ENCODE measurements around the gene ARHGEF1.

Gene ARHGEF1

GRCh38 chr19:41918095-41918494, 35.1 kb downstream of the ARHGEF1 start:
- no peaks in the 10 kb centered on the region for H4K20me1 ChIP-seq (ENCODE audit: insufficient read depth, low read length, poor library complexity, severe bottlenecking)
- H2AFZ ChIP-seq (ENCODE audit: low read length) = no peak overlapping the region
- H3K9ac ChIP-seq (ENCODE audit: low read depth, low read length, poor library complexity, severe bottlenecking) = no peak overlapping the region
- no peak overlapping the region for H3K4me3 ChIP-seq (ENCODE audit: low read length, poor library complexity, severe bottlenecking)
- no peaks in the 10 kb centered on the region for H3K4me1 ChIP-seq (ENCODE audit: insufficient read depth, low read length, poor library complexity, severe bottlenecking)
- H3K79me2 ChIP-seq (ENCODE audit: insufficient read depth, low read length) = no peaks in the 10 kb centered on the region
- H3K9me2 ChIP-seq (replicated peaks; ENCODE audit: low read depth, low read length) = no peaks in the 10 kb centered on the region
- no peak overlapping the region for H3K4me2 ChIP-seq (ENCODE audit: low read depth, low read length, poor library complexity, severe bottlenecking)
- H3K27me3 ChIP-seq (ENCODE audit: insufficient read depth, low read length, poor library complexity, severe bottlenecking) = no peaks in the 10 kb centered on the region
- TF ChIP-seq EZH2phosphoT487 (IDR thresholded peaks at IDR 0.05; ENCODE audit: borderline replicate concordance) (no peak), CTCF (conservative IDR thresholded peaks at IDR 0.05; ENCODE audit: low read length) (no peak)
- H3K36me3 ChIP-seq (ENCODE audit: insufficient read depth, low read length) = no peaks in the 10 kb centered on the region
- H3K9me3 ChIP-seq (ENCODE audit: insufficient read depth, low read depth, low read length) = no peaks in the 10 kb centered on the region
- H3F3A ChIP-seq (ENCODE audit: low read depth) = no peaks in the 10 kb centered on the region

GRCh38 chr19:41918653-41919244, 35.8 kb downstream of the ARHGEF1 start:
- Histone ChIP-seq H3F3A (ENCODE audit: low read depth) (no peaks in the 10 kb centered on the region), H3K4me3 (ENCODE audit: low read length, poor library complexity, severe bottlenecking) (no peak overlapping the region), H3K9ac (ENCODE audit: low read depth, low read length, poor library complexity, severe bottlenecking) (no peak overlapping the region), H3K9me3 (ENCODE audit: insufficient read depth, low read depth, low read length) (no peaks in the 10 kb centered on the region), H2AFZ (ENCODE audit: low read length) (no peak overlapping the region), H3K4me1 (ENCODE audit: insufficient read depth, low read length, poor library complexity, severe bottlenecking) (no peaks in the 10 kb centered on the region), H3K36me3 (ENCODE audit: insufficient read depth, low read length) (no peaks in the 10 kb centered on the region), H3K79me2 (ENCODE audit: insufficient read depth, low read length) (no peaks in the 10 kb centered on the region), H3K4me2 (ENCODE audit: low read depth, low read length, poor library complexity, severe bottlenecking) (no peak overlapping the region), H3K9me2 (replicated peaks; ENCODE audit: low read depth, low read length) (no peaks in the 10 kb centered on the region), H3K27me3 (ENCODE audit: insufficient read depth, low read length, poor library complexity, severe bottlenecking) (no peaks in the 10 kb centered on the region), H4K20me1 (ENCODE audit: insufficient read depth, low read length, poor library complexity, severe bottlenecking) (no peaks in the 10 kb centered on the region)
- no peak for TF ChIP-seq EZH2phosphoT487 (IDR thresholded peaks at IDR 0.05; ENCODE audit: borderline replicate concordance)
- TF ChIP-seq CTCF (conservative IDR thresholded peaks at IDR 0.05; ENCODE audit: low read length) = no peak

- Histone ChIP-seq H3K4me2 (ENCODE audit: low read depth, low read length, poor library complexity, severe bottlenecking) (no peak overlapping the region), H3K4me3 (ENCODE audit: low read length, poor library complexity, severe bottlenecking) (no peak overlapping the region), H3K79me2 (ENCODE audit: insufficient read depth, low read length) (no peaks in the 10 kb centered on the region), H4K20me1 (ENCODE audit: insufficient read depth, low read length, poor library complexity, severe bottlenecking) (no peaks in the 10 kb centered on the region), H3K4me1 (ENCODE audit: insufficient read depth, low read length, poor library complexity, severe bottlenecking) (no peaks in the 10 kb centered on the region), H3K9me2 (replicated peaks; ENCODE audit: low read depth, low read length) (no peaks in the 10 kb centered on the region), H3K36me3 (ENCODE audit: insufficient read depth, low read length) (no peaks in the 10 kb centered on the region), H3F3A (ENCODE audit: low read depth) (no peaks in the 10 kb centered on the region), H3K9me3 (ENCODE audit: insufficient read depth, low read depth, low read length) (no peaks in the 10 kb centered on the region), H3K9ac (ENCODE audit: low read depth, low read length, poor library complexity, severe bottlenecking) (no peak overlapping the region), H2AFZ (ENCODE audit: low read length) (no peak overlapping the region), H3K27me3 (ENCODE audit: insufficient read depth, low read length, poor library complexity, severe bottlenecking) (no peaks in the 10 kb centered on the region)
- no peak for TF ChIP-seq CTCF (conservative IDR thresholded peaks at IDR 0.05; ENCODE audit: low read length)
- no peak for TF ChIP-seq EZH2phosphoT487 (IDR thresholded peaks at IDR 0.05; ENCODE audit: borderline replicate concordance)
Measured at GRCh38 chr19:41919948-41920712, 37.1 kb downstream of the ARHGEF1 start.
